ENCODE data around the gene MYH3. TPM values are rescaled to one million over a fixed set of nuclear protein-coding genes. Genes with fewer than 3 reads are reported as not detected.

The MYH3 gene
- total and polyA plus RNA-seq, 2 donors from 2014 or later = 2.5 to 2.9 TPM

DNA sequence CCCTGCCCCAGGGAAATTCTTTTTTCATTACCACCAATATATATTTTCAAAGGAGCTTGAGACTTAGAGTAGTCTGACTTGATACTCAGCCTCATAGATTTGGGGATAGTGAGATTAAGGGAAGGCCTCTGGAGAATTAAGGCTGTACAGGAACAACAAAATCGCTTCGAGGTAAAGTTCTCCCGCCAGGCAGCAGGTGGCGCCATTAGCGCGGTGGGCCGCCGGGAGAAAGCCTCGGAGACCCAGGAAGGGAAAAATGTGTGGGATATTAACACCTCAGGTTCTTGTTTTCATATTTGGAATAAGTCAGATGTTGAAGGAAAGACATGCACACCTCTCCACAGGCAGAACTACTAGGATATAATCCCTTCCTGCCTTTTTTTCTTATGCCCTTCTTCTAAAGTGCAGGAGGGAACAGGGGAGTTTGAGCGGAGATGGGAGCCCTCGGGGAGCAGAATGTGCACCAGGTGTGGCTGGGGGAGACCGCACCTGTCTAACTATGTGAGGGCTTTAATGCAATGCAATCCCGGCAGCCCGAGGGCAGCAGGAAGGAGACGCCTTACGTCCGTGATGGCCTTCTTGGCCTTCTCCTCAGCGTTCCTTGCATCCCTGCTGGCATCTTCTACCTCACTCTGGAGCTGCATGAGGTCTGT lies 25.9 kb downstream of the MYH3 start:
- DNase-seq (peak in 1 of 5 donors; percentile 27), FAIRE-seq (no peak)
- no peaks in the 10 kb centered on the region for H3K4me1 ChIP-seq (ENCODE audit: control insufficient read depth in 2 of 3, insufficient read depth in 2 of 3, low read depth in 1 of 3, low read length in 3 of 3)
- H3K4me3 ChIP-seq (ENCODE audit: low read length in 3 of 3) = no peak overlapping the region
- no peaks in the 10 kb centered on the region for H3K27me3 ChIP-seq (ENCODE audit: control insufficient read depth, insufficient read depth, low read length)
- TF ChIP-seq, protein P1, sequence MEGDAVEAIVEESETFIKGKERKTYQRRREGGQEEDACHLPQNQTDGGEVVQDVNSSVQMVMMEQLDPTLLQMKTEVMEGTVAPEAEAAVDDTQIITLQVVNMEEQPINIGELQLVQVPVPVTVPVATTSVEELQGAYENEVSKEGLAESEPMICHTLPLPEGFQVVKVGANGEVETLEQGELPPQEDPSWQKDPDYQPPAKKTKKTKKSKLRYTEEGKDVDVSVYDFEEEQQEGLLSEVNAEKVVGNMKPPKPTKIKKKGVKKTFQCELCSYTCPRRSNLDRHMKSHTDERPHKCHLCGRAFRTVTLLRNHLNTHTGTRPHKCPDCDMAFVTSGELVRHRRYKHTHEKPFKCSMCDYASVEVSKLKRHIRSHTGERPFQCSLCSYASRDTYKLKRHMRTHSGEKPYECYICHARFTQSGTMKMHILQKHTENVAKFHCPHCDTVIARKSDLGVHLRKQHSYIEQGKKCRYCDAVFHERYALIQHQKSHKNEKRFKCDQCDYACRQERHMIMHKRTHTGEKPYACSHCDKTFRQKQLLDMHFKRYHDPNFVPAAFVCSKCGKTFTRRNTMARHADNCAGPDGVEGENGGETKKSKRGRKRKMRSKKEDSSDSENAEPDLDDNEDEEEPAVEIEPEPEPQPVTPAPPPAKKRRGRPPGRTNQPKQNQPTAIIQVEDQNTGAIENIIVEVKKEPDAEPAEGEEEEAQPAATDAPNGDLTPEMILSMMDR (IDR thresholded peaks at IDR 0.05; ENCODE audit: borderline replicate concordance, extremely low read depth, insufficient read depth) = peak; percentile 53
- H3K27ac ChIP-seq (ENCODE audit: low read depth in 2 of 2, low read length in 2 of 2) = no peak overlapping the region
- intact Hi-C loops (cut with DNase I) = no loop called here
- no peaks in the 10 kb centered on the region for H3K9me3 ChIP-seq (ENCODE audit: control insufficient read depth in 2 of 3, insufficient read depth in 1 of 3, low read length in 3 of 3)
- peaks cover 0 to 2% (median 0%) of the 10 kb centered on the region in 3 donors for H3K36me3 ChIP-seq (ENCODE audit: control insufficient read depth in 2 of 3, insufficient read depth in 3 of 3, low read length in 3 of 3)
- H3K9ac ChIP-seq (ENCODE audit: low read length in 3 of 3) = no peak overlapping the region

DNA sequence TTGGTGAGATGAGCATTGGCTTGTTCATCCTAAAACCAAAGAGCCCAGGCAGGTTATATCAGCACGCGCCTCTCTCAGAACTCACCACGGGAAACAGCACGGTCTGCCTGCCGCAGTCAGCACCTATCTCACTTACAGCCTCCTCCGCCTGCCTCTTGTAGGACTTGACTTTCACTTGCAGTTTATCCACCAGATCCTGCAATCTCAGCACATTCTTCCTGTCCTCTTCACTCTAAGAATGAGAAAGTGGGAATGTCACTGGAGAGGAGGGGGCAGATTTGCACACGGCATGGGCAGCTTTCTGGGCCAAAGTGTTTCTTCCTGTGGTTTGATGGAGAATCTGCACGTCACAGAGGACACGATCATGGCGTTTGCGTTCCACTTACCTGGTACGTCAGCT lies 27.4 kb downstream of the MYH3 start:
- no peaks in the 10 kb centered on the region for H3K4me1 ChIP-seq (ENCODE audit: control insufficient read depth in 2 of 3, insufficient read depth in 2 of 3, low read depth in 1 of 3, low read length in 3 of 3)
- H3K9me3 ChIP-seq (ENCODE audit: control insufficient read depth in 2 of 3, insufficient read depth in 1 of 3, low read length in 3 of 3) = no peaks in the 10 kb centered on the region
- DNase-seq = no peak
- TF ChIP-seq, protein P1 (IDR thresholded peaks at IDR 0.05; ENCODE audit: borderline replicate concordance, extremely low read depth, insufficient read depth) = no peak
- H3K27me3 ChIP-seq (ENCODE audit: control insufficient read depth, insufficient read depth, low read length) = no peaks in the 10 kb centered on the region
- H3K4me3 ChIP-seq (ENCODE audit: low read length in 3 of 3) = no peak overlapping the region
- H3K36me3 ChIP-seq (ENCODE audit: control insufficient read depth in 2 of 3, insufficient read depth in 3 of 3, low read length in 3 of 3) = peaks cover 0 to 2% (median 0%) of the 10 kb centered on the region in 3 donors
- intact Hi-C loops (cut with DNase I) = no loop called here
- H3K27ac ChIP-seq (ENCODE audit: low read depth in 2 of 2, low read length in 2 of 2) = no peak overlapping the region
- FAIRE-seq = no peak
- H3K9ac ChIP-seq (ENCODE audit: low read length in 3 of 3) = no peak overlapping the region

DNA sequence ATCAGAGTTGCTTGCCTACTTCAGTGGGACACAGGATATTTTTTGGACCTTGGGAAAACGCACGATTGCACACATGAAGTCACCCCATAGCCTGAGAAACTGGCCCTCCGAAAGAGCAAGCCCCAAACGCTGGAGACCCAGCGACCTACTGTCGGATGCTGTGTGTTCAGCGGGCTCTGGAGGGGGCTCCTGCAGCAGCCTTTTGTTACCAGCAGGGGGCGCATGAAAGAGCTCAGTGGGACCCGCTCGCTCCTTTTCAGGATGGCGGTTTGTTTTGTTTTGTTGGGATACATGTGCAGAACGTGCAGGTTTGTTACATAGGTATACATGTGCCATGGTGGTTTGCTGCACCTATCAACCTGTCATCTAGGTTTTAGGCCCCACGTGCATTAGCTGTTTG lies 28.4 kb downstream of the MYH3 start:
- TF ChIP-seq, protein P1 (IDR thresholded peaks at IDR 0.05; ENCODE audit: borderline replicate concordance, extremely low read depth, insufficient read depth) = no peak
- DNase-seq (no peak), FAIRE-seq (no peak)
- Histone ChIP-seq H3K9me3 (ENCODE audit: control insufficient read depth in 2 of 3, insufficient read depth in 1 of 3, low read length in 3 of 3) (no peaks in the 10 kb centered on the region), H3K27me3 (ENCODE audit: control insufficient read depth, insufficient read depth, low read length) (no peaks in the 10 kb centered on the region), H3K9ac (ENCODE audit: low read length in 3 of 3) (no peak overlapping the region), H3K36me3 (ENCODE audit: control insufficient read depth in 2 of 3, insufficient read depth in 3 of 3, low read length in 3 of 3) (peaks cover 0 to 2% (median 0%) of the 10 kb centered on the region in 3 donors), H3K27ac (ENCODE audit: low read depth in 2 of 2, low read length in 2 of 2) (no peak overlapping the region), H3K4me1 (ENCODE audit: control insufficient read depth in 2 of 3, insufficient read depth in 2 of 3, low read depth in 1 of 3, low read length in 3 of 3) (no peaks in the 10 kb centered on the region), H3K4me3 (ENCODE audit: low read length in 3 of 3) (no peak overlapping the region)
- intact Hi-C loops (cut with DNase I) = no loop called here

DNA sequence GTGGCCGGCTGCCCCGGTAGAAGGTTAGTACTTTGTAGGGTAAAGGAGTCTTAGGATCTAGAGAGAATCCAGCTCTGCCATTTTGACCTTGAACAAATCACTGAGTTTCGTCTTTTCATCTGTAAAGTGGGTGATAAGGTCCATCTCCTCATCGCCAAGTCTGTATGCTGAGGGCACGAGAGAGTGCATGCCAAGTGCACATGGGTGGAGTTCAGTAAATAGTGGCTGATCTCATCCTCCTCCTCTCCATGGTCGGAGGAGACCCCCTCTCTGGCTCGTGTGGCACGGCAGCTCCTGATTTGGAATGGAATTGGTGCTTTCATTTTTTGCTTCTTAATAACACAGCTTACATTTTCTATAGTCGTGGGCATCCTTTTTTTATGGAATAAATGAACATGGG lies 30.7 kb downstream of the MYH3 start:
- Histone ChIP-seq H3K27me3 (ENCODE audit: control insufficient read depth, insufficient read depth, low read length) (no peaks in the 10 kb centered on the region), H3K4me1 (ENCODE audit: control insufficient read depth in 2 of 3, insufficient read depth in 2 of 3, low read depth in 1 of 3, low read length in 3 of 3) (no peaks in the 10 kb centered on the region), H3K4me3 (ENCODE audit: low read length in 3 of 3) (no peak overlapping the region), H3K36me3 (ENCODE audit: control insufficient read depth in 2 of 3, insufficient read depth in 3 of 3, low read length in 3 of 3) (no peaks in the 10 kb centered on the region), H3K27ac (ENCODE audit: low read depth in 2 of 2, low read length in 2 of 2) (no peak overlapping the region), H3K9me3 (ENCODE audit: control insufficient read depth in 2 of 3, insufficient read depth in 1 of 3, low read length in 3 of 3) (no peaks in the 10 kb centered on the region), H3K9ac (ENCODE audit: low read length in 3 of 3) (no peak overlapping the region)
- intact Hi-C loops (cut with DNase I) = no loop called here
- FAIRE-seq = no peak
- DNase-seq = no peak
- TF ChIP-seq, protein P1 (IDR thresholded peaks at IDR 0.05; ENCODE audit: borderline replicate concordance, extremely low read depth, insufficient read depth) = no peak

Data from kidney (tissue), 14 donors.